ENCODE results near the gene TSC2. TPM values are rescaled to one million over a fixed set of nuclear protein-coding genes. Genes with fewer than 3 reads are reported as not detected.

TSC2 gene
- total and polyA plus RNA-seq, 9 of the 15 experiments (the other 6 are each of a cell fraction or from before 2014, with no cell fraction given): 1.3 to 68.1 (median 16.6) TPM

- Histone ChIP-seq H3K79me2 (ENCODE audit: control insufficient read depth, insufficient read depth, low read length) (no peaks in the 10 kb centered on the region), H3K9me3 (replicated peaks; ENCODE audit: control insufficient read depth, insufficient read depth, low read depth, low read length) (no peaks in the 10 kb centered on the region), H3K4me3 (no peak overlapping the region), H3K9me1 (ENCODE audit: control insufficient read depth, insufficient read depth, low read length) (no peaks in the 10 kb centered on the region), H3K36me3 (ENCODE audit: control insufficient read depth, insufficient read depth, low read length) (peaks cover 41% of the 10 kb centered on the region; the same call in 1 of the 3 replicates), H3K4me1 (replicated peaks in 1 of 2; ENCODE audit: control insufficient read depth in 2 of 2, insufficient read depth in 2 of 2, low read length in 2 of 2) (peaks cover 0 to 49% of the 10 kb centered on the region in 2 experiments; a peak in 2 of 5 replicates), H3K27me3 (ENCODE audit: control insufficient read depth in 2 of 2, insufficient read depth in 2 of 2, low read length in 2 of 2) (no peaks in the 10 kb centered on the region), H3K4me2 (ENCODE audit: insufficient read depth, low read length) (no peak overlapping the region), H3K27ac (ENCODE audit: extremely low read depth, low read depth, low read length) (no peak overlapping the region), H4K20me1 (replicated peaks; ENCODE audit: control insufficient read depth, insufficient read depth, low read length) (peaks cover 4% of the 10 kb centered on the region; the same call in 1 of the 2 replicates), H2AFZ (ENCODE audit: low read depth, low read length) (no peak overlapping the region), H3K9ac (ENCODE audit: insufficient read depth in 1 of 2, low read depth in 2 of 2, low read length in 2 of 2) (peak overlapping the region in 1 of 2 experiments; percentile 11; a peak in 1 of 4 replicates)
- BruUV-seq (replicated peaks): no TSS peak
- DNase-seq (ENCODE audit: extremely low read depth in 1 of 4, low spot score in 3 of 4): peak in 1 of 4 experiments; percentile 15
- intact Hi-C loops (cut with micrococcal nuclease) (no loop called here), in situ Hi-C loops (cut with MboI) (no loop called here)
- TF ChIP-seq SRSF3 (IDR thresholded peaks at IDR 0.05; ENCODE audit: insufficient read depth, low read length) (no peak), TFAM (CRISPR knock-in tag; conservative IDR thresholded peaks at IDR 0.05) (no peak), DMBX1 (CRISPR knock-in tag; IDR thresholded peaks at IDR 0.05; ENCODE audit: borderline replicate concordance) (no peak), BCOR (IDR thresholded peaks at IDR 0.05) (no peak), ELK1 (CRISPR knock-in tag; IDR thresholded peaks at IDR 0.05) (no peak), RAD21 (CRISPR knock-in tag; conservative IDR thresholded peaks at IDR 0.05 in 1 of 2, IDR thresholded peaks at IDR 0.05 in 1 of 2) (0 out of 4 replicates have a peak, but pooled peaks of 1 of the 2 experiments have one; percentile 6), HMBOX1 (IDR thresholded peaks at IDR 0.05) (no peak), ELK3 (CRISPR knock-in tag; IDR thresholded peaks at IDR 0.05) (no peak), POLR2G (IDR thresholded peaks at IDR 0.05; ENCODE audit: low read depth, low read length) (peak; percentile 11; the same call in 1 of the 2 replicates), CTCF (IDR thresholded peaks at IDR 0.05 in 2 of 3, conservative IDR thresholded peaks at IDR 0.05 in 1 of 3; ENCODE audit: insufficient read depth in 2 of 3, low read depth in 1 of 3, low read length in 3 of 3) (peak in 1 of 3 experiments; percentile 30; a peak in 2 of 6 replicates)
- 73% methylated on average over 14 of the region's 15 CpGs for WGBS (ENCODE audit: insufficient coverage, low coverage, missing lambda C conversion rate)
- POLR2A ChIA-PET: interaction anchor here (1.3 kb wide), 1 partner anchor 8 kb away, joined by 6 read pairs; the partner anchor contains the start of genes NTHL1 and TSC2
- ATAC-seq: peak; percentile 41
- FAIRE-seq: no peak
- CTCF ChIA-PET (ENCODE audit: low intra/inter-chr PET ratio): interaction anchor here (0.7 kb wide), 1 partner anchor 191 kb away, joined by 4 read pairs; no protein-coding TSS in a partner anchor
Measured at GRCh38 chr16:2056077-2056476, 8.3 kb downstream of the TSC2 start.

All from K562 (cell line).